PC-3 (cell line): ENCODE data around the gene SLC6A6.

Experiments used
- CTCF ChIP-seq: fragments of 300-600 bp; sonication (generic); conservative IDR thresholded peaks from 2 replicates; pipeline ENCODE4 v1.5.1; 2017; ENCODE audit warnings: antibody characterized with exemption, low read depth, mild to moderate bottlenecking, low read length
- EZH2 ChIP-seq: fragments of 300-600 bp; sonication (generic); IDR thresholded peaks from one replicate; pipeline ENCODE4 v1.6.1; 2017; ENCODE audit warnings: antibody characterized with exemption, mild to moderate bottlenecking, low read length; ENCODE audit not compliant: unreplicated experiment

- TF ChIP-seq CTCF (no peak), EZH2 (no peak)
These were observed 3.9 kb downstream of the SLC6A6 start for GRCh38 chr3:14406336-14406735.
